Measurements from ENCODE around the gene NEDD1. TPM values are rescaled to one million over a fixed set of nuclear protein-coding genes. Genes with fewer than 3 reads are reported as not detected.

The NEDD1 gene
- total RNA-seq, 2 donors from 2014 or later = 8.8 to 11.9 TPM

DNA sequence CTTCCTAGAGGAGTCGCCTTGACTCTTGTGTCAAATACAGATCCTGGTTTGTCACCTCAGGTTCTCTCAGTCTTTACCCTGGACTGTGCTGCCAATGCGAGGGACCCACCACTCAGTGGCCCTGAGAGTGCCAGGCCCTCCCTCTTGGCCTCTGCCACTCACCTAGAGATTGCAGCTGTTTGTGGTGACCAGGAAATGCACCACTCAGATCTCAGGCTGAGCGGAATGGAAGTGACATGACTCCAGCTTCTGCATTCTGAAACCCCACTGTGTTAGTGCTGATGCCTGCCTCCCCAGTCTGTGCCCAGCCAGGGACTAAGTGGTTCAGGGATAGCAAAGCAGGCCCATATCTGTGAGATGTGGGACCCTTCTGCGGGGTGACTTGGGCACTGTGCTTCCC is 27.8 kb upstream of the NEDD1 start:
- Histone ChIP-seq H3K9me3 (no peaks in the 10 kb centered on the region), H3K4me1 (no peaks in the 10 kb centered on the region), H3K27ac (no peak overlapping the region), H3K27me3 (no peaks in the 10 kb centered on the region), H3K36me3 (no peaks in the 10 kb centered on the region), H3K4me3 (no peak overlapping the region)
- no peak for DNase-seq (ENCODE audit: low spot score)
- TF ChIP-seq, protein P1, sequence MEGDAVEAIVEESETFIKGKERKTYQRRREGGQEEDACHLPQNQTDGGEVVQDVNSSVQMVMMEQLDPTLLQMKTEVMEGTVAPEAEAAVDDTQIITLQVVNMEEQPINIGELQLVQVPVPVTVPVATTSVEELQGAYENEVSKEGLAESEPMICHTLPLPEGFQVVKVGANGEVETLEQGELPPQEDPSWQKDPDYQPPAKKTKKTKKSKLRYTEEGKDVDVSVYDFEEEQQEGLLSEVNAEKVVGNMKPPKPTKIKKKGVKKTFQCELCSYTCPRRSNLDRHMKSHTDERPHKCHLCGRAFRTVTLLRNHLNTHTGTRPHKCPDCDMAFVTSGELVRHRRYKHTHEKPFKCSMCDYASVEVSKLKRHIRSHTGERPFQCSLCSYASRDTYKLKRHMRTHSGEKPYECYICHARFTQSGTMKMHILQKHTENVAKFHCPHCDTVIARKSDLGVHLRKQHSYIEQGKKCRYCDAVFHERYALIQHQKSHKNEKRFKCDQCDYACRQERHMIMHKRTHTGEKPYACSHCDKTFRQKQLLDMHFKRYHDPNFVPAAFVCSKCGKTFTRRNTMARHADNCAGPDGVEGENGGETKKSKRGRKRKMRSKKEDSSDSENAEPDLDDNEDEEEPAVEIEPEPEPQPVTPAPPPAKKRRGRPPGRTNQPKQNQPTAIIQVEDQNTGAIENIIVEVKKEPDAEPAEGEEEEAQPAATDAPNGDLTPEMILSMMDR (IDR thresholded peaks at IDR 0.05) = no peak

DNA sequence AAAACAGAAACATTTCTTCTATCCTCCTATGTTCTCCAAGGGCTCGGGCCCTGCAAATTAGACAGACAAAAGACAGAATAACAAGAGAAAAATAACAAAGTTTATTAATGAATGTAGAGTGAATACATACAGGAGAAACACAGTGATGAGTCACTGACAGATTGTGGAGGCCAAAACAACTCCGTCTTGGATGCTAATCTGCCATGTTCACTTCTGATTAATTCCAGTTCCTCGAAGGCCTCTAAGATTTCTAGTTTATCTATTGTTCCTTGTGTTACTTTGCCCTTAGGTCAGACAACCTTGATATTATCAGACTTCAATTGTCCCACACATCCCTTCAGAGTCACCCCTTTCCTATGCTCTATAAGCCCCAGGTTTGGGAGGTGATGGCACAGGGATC is 26.8 kb upstream of the NEDD1 start:
- TF ChIP-seq, protein P1 (IDR thresholded peaks at IDR 0.05) = no peak
- no peaks in the 10 kb centered on the region for H3K36me3 ChIP-seq
- H3K27me3 ChIP-seq = no peaks in the 10 kb centered on the region
- H3K4me3 ChIP-seq = no peak overlapping the region
- H3K4me1 ChIP-seq = no peaks in the 10 kb centered on the region
- no peaks in the 10 kb centered on the region for H3K9me3 ChIP-seq
- no peak for DNase-seq (ENCODE audit: low spot score)
- no peak overlapping the region for H3K27ac ChIP-seq

DNA sequence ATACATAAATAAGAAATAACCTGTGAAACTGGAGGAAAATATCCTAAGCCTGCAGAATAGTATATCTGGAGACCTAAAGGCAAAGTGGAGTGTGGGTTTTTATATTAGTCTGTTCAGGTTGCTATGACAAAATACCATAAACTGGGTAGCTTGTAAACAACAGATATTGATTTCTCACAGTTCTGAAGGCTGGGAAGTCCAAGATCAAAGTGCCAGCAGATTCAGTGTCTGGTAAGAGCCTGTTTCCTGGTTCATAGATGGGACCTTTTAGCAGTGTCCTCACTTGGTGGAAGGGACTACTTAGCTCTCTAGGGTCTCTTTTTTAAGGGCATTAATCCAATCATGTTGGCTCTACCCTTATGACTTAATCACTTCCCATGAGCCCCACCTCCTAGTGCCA is 25.4 kb upstream of the NEDD1 start:
- Histone ChIP-seq H3K4me1 (no peaks in the 10 kb centered on the region), H3K27ac (no peak overlapping the region), H3K36me3 (no peaks in the 10 kb centered on the region), H3K9me3 (no peaks in the 10 kb centered on the region), H3K27me3 (no peaks in the 10 kb centered on the region), H3K4me3 (no peak overlapping the region)
- TF ChIP-seq, protein P1 (IDR thresholded peaks at IDR 0.05) = no peak
- no peak for DNase-seq (ENCODE audit: low spot score)

DNA sequence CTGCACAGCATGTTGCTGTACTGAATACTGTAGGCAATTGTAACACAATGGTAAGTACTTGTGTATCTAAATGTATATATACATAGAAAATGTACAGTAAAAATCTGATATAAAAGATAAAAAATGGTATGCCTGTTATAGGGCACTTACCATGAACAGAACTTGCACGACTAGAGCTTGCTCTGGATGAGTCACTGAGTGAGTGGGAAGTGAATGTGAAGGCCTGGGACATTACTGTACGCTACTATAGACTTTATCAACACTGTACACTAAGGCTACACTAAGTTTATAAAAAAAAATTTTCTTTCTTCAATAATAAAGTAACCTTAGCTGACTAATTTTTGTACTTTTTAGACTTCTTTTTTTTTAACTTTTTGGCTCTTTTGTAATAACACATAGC is 24.2 kb upstream of the NEDD1 start:
- no peaks in the 10 kb centered on the region for H3K9me3 ChIP-seq
- no peaks in the 10 kb centered on the region for H3K36me3 ChIP-seq
- H3K4me3 ChIP-seq = no peak overlapping the region
- no peak overlapping the region for H3K27ac ChIP-seq
- DNase-seq (ENCODE audit: low spot score) = no peak
- H3K4me1 ChIP-seq = no peaks in the 10 kb centered on the region
- TF ChIP-seq, protein P1 (IDR thresholded peaks at IDR 0.05) = no peak
- no peaks in the 10 kb centered on the region for H3K27me3 ChIP-seq

DNA sequence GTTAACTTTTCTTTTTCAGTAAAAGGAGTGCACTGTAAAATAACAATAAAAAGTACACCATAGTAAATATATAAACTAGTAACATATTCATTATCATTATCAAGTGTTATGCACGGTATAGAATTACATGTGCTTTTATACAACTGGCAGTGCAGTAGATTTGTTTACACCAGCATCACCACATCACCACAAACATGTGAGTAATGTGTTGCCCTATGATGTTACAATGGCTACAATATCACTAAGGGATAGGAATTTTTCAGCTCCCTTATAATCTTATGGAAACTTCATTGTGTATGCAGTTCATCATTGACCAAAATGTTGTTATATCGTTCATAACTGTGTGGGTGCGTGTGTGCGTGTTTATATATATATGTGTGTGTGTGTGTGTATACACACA is 23.5 kb upstream of the NEDD1 start:
- no peaks in the 10 kb centered on the region for H3K9me3 ChIP-seq
- no peaks in the 10 kb centered on the region for H3K27me3 ChIP-seq
- no peaks in the 10 kb centered on the region for H3K36me3 ChIP-seq
- no peaks in the 10 kb centered on the region for H3K4me1 ChIP-seq
- no peak overlapping the region for H3K27ac ChIP-seq
- H3K4me3 ChIP-seq = no peak overlapping the region
- TF ChIP-seq, protein P1 (IDR thresholded peaks at IDR 0.05) = no peak
- DNase-seq (ENCODE audit: low spot score) = no peak

DNA sequence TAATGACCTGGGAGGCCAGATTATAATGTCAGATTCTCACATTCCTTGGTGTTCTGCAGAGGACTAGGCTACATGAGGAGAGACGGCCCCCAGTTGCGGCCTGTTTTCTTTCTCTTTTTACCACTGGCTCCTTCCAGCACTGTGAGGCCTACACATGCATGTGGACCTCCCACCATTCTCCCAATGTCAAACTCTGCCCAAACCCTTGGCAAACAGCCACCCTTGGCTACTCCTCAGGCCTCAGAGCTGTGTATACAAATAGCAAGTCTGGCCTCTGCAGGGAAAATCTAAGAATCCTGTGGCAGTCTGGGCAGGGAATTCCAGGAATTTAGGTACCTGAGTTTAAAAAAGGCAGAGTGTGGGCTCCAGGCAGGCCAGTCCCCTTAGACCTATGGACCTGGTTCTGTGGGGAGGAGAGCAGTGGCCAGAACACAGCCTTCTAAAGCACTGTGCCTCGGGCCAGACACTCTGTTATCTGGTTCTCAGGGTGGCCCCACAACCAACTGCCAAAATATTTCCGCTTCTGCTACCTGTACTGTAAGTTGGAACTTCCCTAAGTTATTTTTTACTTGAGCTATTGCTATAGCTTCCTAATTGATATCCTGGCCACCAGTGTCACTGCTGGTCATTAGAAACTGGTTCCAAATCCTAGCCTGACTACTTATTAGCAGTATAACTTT is 19.9 kb upstream of the NEDD1 start:
- TF ChIP-seq, protein P1 (IDR thresholded peaks at IDR 0.05) = no peak
- no peak for DNase-seq (ENCODE audit: low spot score)
- Histone ChIP-seq H3K27ac (no peak overlapping the region), H3K4me3 (no peak overlapping the region), H3K27me3 (no peaks in the 10 kb centered on the region), H3K36me3 (no peaks in the 10 kb centered on the region), H3K9me3 (no peaks in the 10 kb centered on the region), H3K4me1 (no peaks in the 10 kb centered on the region)
